ENCODE data around the gene ZNF280B. TPM values are rescaled to one million over a fixed set of nuclear protein-coding genes. Genes with fewer than 3 reads are reported as not detected.

The ZNF280B gene
- total and polyA plus RNA-seq, 10 of the 15 experiments (the other 5 are each of a cell fraction or from before 2014, with no cell fraction given) = 0.28 to 2.2 (median 1.1) TPM

- in situ Hi-C loops (cut with MboI) = no loop called here
- H3K27me3 ChIP-seq (replicated peaks in 1 of 2; ENCODE audit: control insufficient read depth in 2 of 2, insufficient read depth in 2 of 2, low read length in 1 of 2) = no peaks in the 10 kb centered on the region
- H3K4me2 ChIP-seq (ENCODE audit: control insufficient read depth, insufficient read depth) = no peak overlapping the region
- no peaks in the 10 kb centered on the region for H3K9me3 ChIP-seq (replicated peaks; ENCODE audit: control insufficient read depth, insufficient read depth, low read length)
- FAIRE-seq = no peak
- no peak for ATAC-seq
- no peaks in the 10 kb centered on the region for H3K4me1 ChIP-seq (ENCODE audit: control insufficient read depth, insufficient read depth, low read length)
- 27% methylated on average over 3 of the region's 3 CpGs for WGBS (ENCODE audit: insufficient coverage, insufficient replicate concordance, low lambda C conversion rate, missing lambda C conversion rate)
- no peaks in the 10 kb centered on the region for H3K79me2 ChIP-seq (ENCODE audit: control insufficient read depth, insufficient read depth, low read length)
- no peak overlapping the region for H2AFZ ChIP-seq (ENCODE audit: control insufficient read depth, low read depth, low read length)
- no peak overlapping the region for H3K27ac ChIP-seq (ENCODE audit: control insufficient read depth, insufficient read depth)
- no peak overlapping the region for H3K4me3 ChIP-seq
- BruUV-seq (replicated peaks) = no TSS peak
- ChIA-PET CTCF (interaction anchor here (0.7 kb wide), 1 partner anchor 57 kb away, joined by 3 read pairs; no protein-coding TSS in a partner anchor), RAD21 (ENCODE audit: unreplicated experiment) (no interaction called here), POLR2A (no interaction called here), SMC1A (ENCODE audit: uncharacterized antibody, unreplicated experiment) (no interaction called here)
- intact Hi-C loops (cut with micrococcal nuclease; ENCODE audit: unreplicated experiment) = no loop called here
- TF ChIP-seq PRDM15 (CRISPR knock-in tag; IDR thresholded peaks at IDR 0.05) = no peak
- no peak for TF ChIP-seq NFYA (IDR thresholded peaks at IDR 0.05; ENCODE audit: borderline replicate concordance, low read depth, low read length)
- TF ChIP-seq EED (IDR thresholded peaks at IDR 0.05; ENCODE audit: low read depth) = no peak
- TF ChIP-seq SREBF2 (IDR thresholded peaks at IDR 0.05; ENCODE audit: low read length) = no peak
- TF ChIP-seq RBBP5 (conservative IDR thresholded peaks at IDR 0.05) = no peak
- TF ChIP-seq CHD2 (IDR thresholded peaks at IDR 0.05; ENCODE audit: borderline replicate concordance, low read depth, low read length) = no peak
- TF ChIP-seq TCF12 (IDR thresholded peaks at IDR 0.05; ENCODE audit: low read depth, low read length) = no peak
- no peak for TF ChIP-seq EZH2 (IDR thresholded peaks at IDR 0.05; ENCODE audit: borderline replicate concordance, control insufficient read depth, low read depth, low read length)
- no peak for TF ChIP-seq ZNF622 (IDR thresholded peaks at IDR 0.05)
- no peak for TF ChIP-seq DPF2 (IDR thresholded peaks at IDR 0.05)
- TF ChIP-seq E4F1 (IDR thresholded peaks at IDR 0.05; ENCODE audit: borderline replicate concordance, partially characterized antibody) = no peak
- TF ChIP-seq HDGF (IDR thresholded peaks at IDR 0.05) = no peak
- no peak for TF ChIP-seq HCFC1 (IDR thresholded peaks at IDR 0.05; ENCODE audit: low read length)
- TF ChIP-seq BCL11A (IDR thresholded peaks at IDR 0.05; ENCODE audit: low read depth, low read length) = no peak
- no peak for TF ChIP-seq PML (IDR thresholded peaks at IDR 0.05; ENCODE audit: low read length)
- no peak for TF ChIP-seq MTA3 (IDR thresholded peaks at IDR 0.05; ENCODE audit: borderline replicate concordance, low read length)
- no peak overlapping the region for H3K9ac ChIP-seq (ENCODE audit: control insufficient read depth, insufficient read depth, low read length)
- no peaks in the 10 kb centered on the region for H4K20me1 ChIP-seq (ENCODE audit: control insufficient read depth, insufficient read depth)
- no peak for DNase-seq (ENCODE audit: low read depth, low spot score)
- H3K36me3 ChIP-seq (ENCODE audit: control insufficient read depth in 2 of 2, insufficient read depth in 2 of 2, low read length in 1 of 2) = no peaks in the 10 kb centered on the region
Observed at GRCh38 chr22:22535662-22536061, 27.1 kb upstream of the ZNF280B start.

Data from GM12878 (cell line).